ENCODE results near the gene SPSB3.

SPSB3 gene

GRCh38 chr16:1825864-1826690, 43.7 kb upstream of the SPSB3 start:
- DNase-seq (ENCODE audit: extremely low read depth, low read depth): no peak
- H3K4me3 ChIP-seq (replicated peaks; ENCODE audit: low read depth, low read length): peak overlapping the region; percentile 99
- TF ChIP-seq, protein P1, sequence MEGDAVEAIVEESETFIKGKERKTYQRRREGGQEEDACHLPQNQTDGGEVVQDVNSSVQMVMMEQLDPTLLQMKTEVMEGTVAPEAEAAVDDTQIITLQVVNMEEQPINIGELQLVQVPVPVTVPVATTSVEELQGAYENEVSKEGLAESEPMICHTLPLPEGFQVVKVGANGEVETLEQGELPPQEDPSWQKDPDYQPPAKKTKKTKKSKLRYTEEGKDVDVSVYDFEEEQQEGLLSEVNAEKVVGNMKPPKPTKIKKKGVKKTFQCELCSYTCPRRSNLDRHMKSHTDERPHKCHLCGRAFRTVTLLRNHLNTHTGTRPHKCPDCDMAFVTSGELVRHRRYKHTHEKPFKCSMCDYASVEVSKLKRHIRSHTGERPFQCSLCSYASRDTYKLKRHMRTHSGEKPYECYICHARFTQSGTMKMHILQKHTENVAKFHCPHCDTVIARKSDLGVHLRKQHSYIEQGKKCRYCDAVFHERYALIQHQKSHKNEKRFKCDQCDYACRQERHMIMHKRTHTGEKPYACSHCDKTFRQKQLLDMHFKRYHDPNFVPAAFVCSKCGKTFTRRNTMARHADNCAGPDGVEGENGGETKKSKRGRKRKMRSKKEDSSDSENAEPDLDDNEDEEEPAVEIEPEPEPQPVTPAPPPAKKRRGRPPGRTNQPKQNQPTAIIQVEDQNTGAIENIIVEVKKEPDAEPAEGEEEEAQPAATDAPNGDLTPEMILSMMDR (IDR thresholded peaks at IDR 0.05; ENCODE audit: low read depth, low read length, missing control alignments): no peak

GRCh38 chr16:1825381-1825863, 43.1 kb upstream of the SPSB3 start:
- no peak for DNase-seq (ENCODE audit: extremely low read depth, low read depth)
- TF ChIP-seq, protein P1 (IDR thresholded peaks at IDR 0.05; ENCODE audit: low read depth, low read length, missing control alignments): no peak
- H3K4me3 ChIP-seq (replicated peaks; ENCODE audit: low read depth, low read length): peak overlapping the region; percentile 99

- TF ChIP-seq, protein P1 (IDR thresholded peaks at IDR 0.05; ENCODE audit: low read depth, low read length, missing control alignments): peak; percentile 9
- H3K4me3 ChIP-seq (replicated peaks; ENCODE audit: low read depth, low read length): no peak overlapping the region
- no peak for DNase-seq (ENCODE audit: extremely low read depth, low read depth)
Observed at GRCh38 chr16:1823821-1824220, 41.5 kb upstream of the SPSB3 start.

- TF ChIP-seq, protein P1 (IDR thresholded peaks at IDR 0.05; ENCODE audit: low read depth, low read length, missing control alignments): no peak
- DNase-seq (ENCODE audit: extremely low read depth, low read depth): no peak
- no peak overlapping the region for H3K4me3 ChIP-seq (replicated peaks; ENCODE audit: low read depth, low read length)
Observed at GRCh38 chr16:1822801-1823200, 40.4 kb upstream of the SPSB3 start.

GRCh38 chr16:1821861-1822611, 39.7 kb upstream of the SPSB3 start:
- TF ChIP-seq, protein P1 (IDR thresholded peaks at IDR 0.05; ENCODE audit: low read depth, low read length, missing control alignments): no peak
- DNase-seq (ENCODE audit: extremely low read depth, low read depth): no peak
- H3K4me3 ChIP-seq (replicated peaks; ENCODE audit: low read depth, low read length): no peak overlapping the region

- TF ChIP-seq, protein P1 (IDR thresholded peaks at IDR 0.05; ENCODE audit: low read depth, low read length, missing control alignments): no peak
- no peak overlapping the region for H3K4me3 ChIP-seq (replicated peaks; ENCODE audit: low read depth, low read length)
- no peak for DNase-seq (ENCODE audit: extremely low read depth, low read depth)
Observed at GRCh38 chr16:1820946-1821290, 38.5 kb upstream of the SPSB3 start.
